Immature natural killer cell (primary cell): Measurements from ENCODE around the gene CGREF1. TPM values are rescaled to one million over a fixed set of nuclear protein-coding genes. Genes with fewer than 3 reads are reported as not detected.

Source experiments
- DNase-seq, 3 donors: peaks; one replicate each; pipeline ENCODE4 v3.0.0; 2022; ENCODE audit warnings: mixed read lengths in 1 of 3
- H3K27ac Mint-ChIP-seq, 6 donors: one replicate each; pipeline ENCODE4 v1.8.0; 2020; ENCODE audit warnings: mixed read lengths in 6 of 6, mild to moderate bottlenecking in 5 of 6, inconsistent platforms in 4 of 6, moderate library complexity in 3 of 6
- H3K27me3 Mint-ChIP-seq, 3 donors: one replicate each; pipeline ENCODE4 v1.8.0; 2020 to 2021; ENCODE audit warnings: low read depth in 3 of 3, mild to moderate bottlenecking in 3 of 3, mixed read lengths in 3 of 3, moderate library complexity in 3 of 3, inconsistent platforms in 1 of 3
- H3K36me3 Mint-ChIP-seq, 3 donors: one replicate each; pipeline ENCODE4 v1.8.0; 2020; ENCODE audit warnings: mixed read lengths in 3 of 3, inconsistent platforms in 2 of 3, mild to moderate bottlenecking in 2 of 3
- H3K4me1 Mint-ChIP-seq, 2 donors: one replicate each; pipeline ENCODE4 v1.8.0; 2020; ENCODE audit warnings: inconsistent platforms in 2 of 2, mild to moderate bottlenecking in 2 of 2, mixed read lengths in 2 of 2, moderate library complexity in 1 of 2
- H3K4me3 Mint-ChIP-seq, 5 donors: one replicate each; pipeline ENCODE4 v1.8.0; 2020; ENCODE audit warnings: mild to moderate bottlenecking in 5 of 5, mixed read lengths in 5 of 5, inconsistent platforms in 3 of 5, moderate library complexity in 3 of 5
- H3K9me3 Mint-ChIP-seq, 6 donors: one replicate each; pipeline ENCODE4 v1.8.0; 2020; ENCODE audit warnings: mild to moderate bottlenecking in 6 of 6, mixed read lengths in 6 of 6, inconsistent platforms in 4 of 6, moderate library complexity in 3 of 6
- polyA plus RNA-seq, 3 donors: library from polyadenylated mRNA; unstranded; fragments of 300-500 nt; fragmentation: Illumina TruSeq; gene quantifications; one replicate each; pipeline ENCODE4 v1.2.3, GENCODE V29; 2021

CGREF1 gene
- polyA plus RNA-seq, 3 donors from 2014 or later, result not detected

DNA sequence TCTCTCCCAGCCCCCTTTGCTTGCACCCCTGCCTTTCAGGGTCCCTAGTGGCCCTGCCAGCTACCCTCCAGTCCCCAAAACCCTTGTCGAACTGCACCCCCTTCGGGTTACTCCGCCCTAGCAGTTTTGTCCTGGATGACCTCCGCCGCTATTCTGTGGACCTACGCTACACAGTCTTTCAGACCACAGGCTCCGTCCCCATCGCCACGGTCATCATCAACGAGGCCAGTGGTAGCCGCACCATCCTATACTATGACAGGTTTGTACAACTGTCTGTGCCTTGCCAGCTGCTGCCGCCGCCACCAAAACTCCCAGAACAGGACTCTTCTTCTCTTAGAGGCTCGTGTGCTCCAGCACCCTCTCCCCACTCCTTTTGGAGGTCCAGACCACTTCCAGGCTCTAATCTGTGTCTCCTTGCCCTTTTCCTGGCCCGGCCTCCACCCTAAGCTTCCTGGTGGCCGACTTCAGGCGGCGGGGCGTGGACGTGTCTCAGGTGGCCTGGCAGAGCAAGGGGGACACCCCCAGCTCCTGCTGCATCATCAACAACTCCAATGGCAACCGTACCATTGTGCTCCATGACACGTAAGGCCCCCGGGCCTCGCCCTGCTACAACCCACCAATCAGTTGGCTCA lies 24.5 kb downstream of the CGREF1 start:
- Mint-ChIP-seq H3K36me3 (no peaks in the 10 kb centered on the region), H3K9me3 (no peaks in the 10 kb centered on the region), H3K4me3 (no peak overlapping the region), H3K4me1 (peaks cover 9 to 15% of the 10 kb centered on the region in 2 donors), H3K27ac (no peak overlapping the region), H3K27me3 (no peaks in the 10 kb centered on the region)
- DNase-seq, result no peak

DNA sequence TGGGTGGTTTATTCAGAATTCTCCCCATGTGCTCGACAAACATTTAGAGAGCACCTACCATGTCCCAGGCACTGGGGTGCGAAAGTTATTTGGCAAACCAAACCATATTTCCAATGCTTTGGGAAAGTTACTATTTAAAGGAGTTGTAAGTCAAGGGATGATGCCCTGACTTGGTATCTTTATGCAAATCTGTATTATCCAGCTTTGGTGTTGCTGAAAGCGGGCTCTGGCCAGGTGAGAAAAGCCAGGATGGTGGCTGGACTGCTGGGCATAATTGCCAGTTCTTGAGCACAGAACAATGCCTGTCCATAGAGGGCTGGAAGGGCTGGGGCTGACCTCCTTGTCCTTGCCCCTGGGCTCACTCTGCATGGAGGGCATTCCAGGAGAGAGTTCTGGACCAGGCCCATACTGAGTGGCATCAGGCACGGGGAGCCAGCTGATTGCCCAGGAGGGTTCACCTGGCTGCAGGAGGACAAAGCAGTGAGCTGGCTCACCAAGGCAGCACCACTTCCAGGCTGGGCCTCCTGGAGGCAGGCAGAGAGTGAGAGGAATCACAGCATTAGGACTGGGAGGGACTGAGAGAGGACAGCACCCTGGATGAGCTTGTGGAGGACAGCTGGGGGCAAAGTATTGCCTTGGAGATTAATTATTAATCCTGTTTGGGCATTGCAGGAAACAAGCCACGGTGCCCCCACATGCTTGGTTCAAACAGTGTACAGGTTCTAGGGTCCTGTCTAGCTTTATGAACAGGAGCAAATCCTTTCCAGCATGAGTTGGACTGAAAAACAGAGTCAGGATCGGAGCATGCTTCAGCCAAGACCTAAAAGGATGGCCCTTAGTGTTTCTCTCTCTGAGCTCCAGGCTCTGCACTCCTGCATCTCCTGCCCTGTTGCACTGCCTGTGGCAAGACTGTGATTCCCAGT lies 25.2 kb downstream of the CGREF1 start:
- no peak for DNase-seq
- no peak overlapping the region for H3K4me3 Mint-ChIP-seq
- H3K36me3 Mint-ChIP-seq, result no peaks in the 10 kb centered on the region

GRCh38 chr2:27092696-27093429 lies 26.1 kb downstream of the CGREF1 start:
- Mint-ChIP-seq H3K27me3 (peaks cover 0 to 2% (median 0%) of the 10 kb centered on the region in 3 donors), H3K4me1 (peaks cover 9 to 15% of the 10 kb centered on the region in 2 donors), H3K9me3 (no peaks in the 10 kb centered on the region), H3K27ac (no peak overlapping the region), H3K4me3 (no peak overlapping the region), H3K36me3 (no peaks in the 10 kb centered on the region)
- no peak for DNase-seq

More for the DNA sequence above, 25.2 kb downstream of the CGREF1 start:
- H3K27me3 Mint-ChIP-seq, result no peaks in the 10 kb centered on the region
- no peak overlapping the region for H3K27ac Mint-ChIP-seq
- peaks cover 9 to 15% of the 10 kb centered on the region in 2 donors for H3K4me1 Mint-ChIP-seq
- H3K9me3 Mint-ChIP-seq, result no peaks in the 10 kb centered on the region

- H3K4me3 Mint-ChIP-seq, result no peak overlapping the region
- no peak for DNase-seq
- peak overlapping the region in 1 of 6 donors; percentile 59 for H3K27ac Mint-ChIP-seq
Measured at GRCh38 chr2:27091746-27092695, 26.9 kb downstream of the CGREF1 start.

DNA sequence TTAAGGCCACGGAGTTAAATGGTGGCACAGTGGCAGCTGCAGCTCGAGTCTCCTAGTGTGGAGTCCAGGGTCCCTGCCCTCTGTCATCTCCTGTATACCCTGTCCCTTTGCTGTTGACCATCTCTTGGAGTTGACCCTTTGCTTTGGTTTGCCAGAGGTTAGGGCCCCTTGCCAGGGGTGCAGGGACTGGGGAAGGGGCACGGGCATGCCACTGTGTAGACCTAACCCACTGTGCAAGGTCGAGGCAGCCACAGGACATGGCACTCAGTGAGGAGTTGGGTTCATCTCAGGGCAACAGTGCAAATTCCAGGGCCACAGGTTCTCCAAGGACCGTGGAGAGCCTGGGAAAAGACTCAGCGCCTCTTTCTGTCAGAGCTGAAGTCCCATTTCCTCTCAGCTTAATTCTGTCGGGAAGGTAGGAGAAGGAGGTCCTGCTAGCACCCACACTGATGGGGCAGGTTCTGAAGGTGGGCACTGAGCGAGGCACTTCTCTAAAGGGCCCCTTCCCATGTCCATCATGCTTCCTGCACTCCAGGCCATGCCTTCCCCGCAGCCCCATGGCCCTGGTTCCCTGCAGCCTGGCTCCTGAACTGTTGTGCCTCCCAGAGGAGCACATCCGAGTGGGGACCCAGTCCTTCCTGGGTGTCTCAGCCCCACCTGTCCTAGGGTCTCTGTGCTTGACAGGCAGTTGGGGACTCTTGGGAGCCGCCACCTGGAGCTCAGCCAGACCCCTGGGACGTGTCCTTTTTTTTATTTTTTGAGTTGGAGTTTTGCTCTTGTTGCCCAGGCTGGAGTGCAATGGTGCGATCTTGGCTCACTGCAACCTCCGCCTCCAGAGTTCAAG lies 29.6 kb downstream of the CGREF1 start:
- Mint-ChIP-seq H3K9me3 (no peaks in the 10 kb centered on the region), H3K27ac (no peak overlapping the region), H3K4me1 (peaks cover 13 to 23% of the 10 kb centered on the region in 2 donors), H3K36me3 (no peaks in the 10 kb centered on the region), H3K27me3 (peaks cover 2 to 4% (median 3%) of the 10 kb centered on the region in 3 donors), H3K4me3 (no peak overlapping the region)
- no peak for DNase-seq

More at GRCh38 chr2:27091746-27092695, 26.9 kb downstream of the CGREF1 start:
- Mint-ChIP-seq H3K9me3 (no peaks in the 10 kb centered on the region), H3K27me3 (peaks cover 0 to 2% (median 0%) of the 10 kb centered on the region in 3 donors), H3K36me3 (no peaks in the 10 kb centered on the region), H3K4me1 (peaks cover 9 to 22% of the 10 kb centered on the region in 2 donors)

DNA sequence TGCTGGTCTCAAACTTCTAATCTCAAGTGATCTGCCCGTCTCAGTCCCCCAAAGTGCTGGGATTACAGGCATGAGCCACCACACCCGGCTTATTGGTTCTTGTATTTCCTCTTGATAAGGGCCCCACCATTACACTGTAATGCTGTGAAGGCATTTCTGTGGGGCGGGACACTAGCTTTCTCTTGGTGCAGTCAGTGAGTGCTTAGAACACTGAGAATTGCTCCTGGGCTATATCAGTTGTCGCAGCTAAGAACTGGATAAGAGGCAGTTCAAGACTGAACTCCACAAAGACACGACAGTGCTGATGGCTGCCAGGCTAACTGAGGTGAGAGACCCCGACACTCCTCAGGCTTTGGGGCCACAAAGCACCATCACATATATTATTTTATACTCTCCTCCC lies 30.3 kb downstream of the CGREF1 start:
- Mint-ChIP-seq H3K27ac (no peak overlapping the region), H3K36me3 (no peaks in the 10 kb centered on the region), H3K9me3 (no peaks in the 10 kb centered on the region), H3K4me1 (peaks cover 14 to 23% of the 10 kb centered on the region in 2 donors), H3K27me3 (peaks cover 2 to 4% (median 3%) of the 10 kb centered on the region in 3 donors), H3K4me3 (peak overlapping the region in 2 of 5 donors; percentile 35 to 38)
- no peak for DNase-seq

DNA sequence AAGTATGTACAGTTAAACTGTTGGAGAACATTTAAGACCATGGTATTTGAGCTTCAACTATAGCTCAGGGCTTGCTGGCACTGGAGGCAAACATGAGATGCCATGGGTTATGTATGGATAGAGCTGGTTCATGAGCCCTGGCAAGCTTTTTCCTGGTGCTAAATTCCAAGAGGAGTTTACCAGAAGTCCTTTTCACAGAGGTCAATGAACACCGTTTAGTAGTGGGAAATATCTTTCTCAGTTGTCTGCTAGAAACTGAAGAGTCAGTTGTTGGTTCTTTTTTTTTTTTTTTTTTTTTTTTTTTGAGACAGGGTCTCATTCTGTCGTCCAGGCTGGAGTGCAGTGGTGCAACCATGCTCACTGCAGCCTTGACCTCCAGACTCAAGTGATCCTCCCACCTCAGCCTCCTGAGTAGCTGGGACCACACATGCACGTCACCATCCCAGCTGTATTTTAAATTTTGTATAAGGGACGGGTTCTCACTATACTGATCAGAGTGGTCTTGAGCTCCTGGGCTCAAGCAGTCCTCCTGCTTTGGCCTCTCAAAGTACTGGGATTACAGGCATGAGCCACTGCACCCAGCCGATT lies 31.0 kb downstream of the CGREF1 start:
- peaks cover 14 to 23% of the 10 kb centered on the region in 2 donors for H3K4me1 Mint-ChIP-seq

GRCh38 chr2:27086724-27087593 lies 32.0 kb downstream of the CGREF1 start, which contains the start of gene KHK:
TSS of gene KHK (plus strand) at chr2:27086772. CDS start at chr2:27087260, 488 bp downstream.
- Mint-ChIP-seq H3K4me3 (peak within 1 kb of the TSS; percentile 82 to 88 (median 86)), H3K4me1 (peaks cover 14 to 23% of the 10 kb centered on the region in 2 donors), H3K27ac (peak within 1 kb of the TSS; percentile 31 to 85 (median 75)), H3K36me3 (no peaks in the 10 kb centered on the region), H3K27me3 (peaks cover 2 to 4% (median 3%) of the 10 kb centered on the region in 3 donors), H3K9me3 (no peaks in the 10 kb centered on the region)
- no peak for DNase-seq

More for the DNA sequence above, 31.0 kb downstream of the CGREF1 start:
- Mint-ChIP-seq H3K9me3 (no peaks in the 10 kb centered on the region), H3K27ac (no peak overlapping the region), H3K36me3 (no peaks in the 10 kb centered on the region), H3K4me3 (peak overlapping the region; percentile 19 to 86 (median 82)), H3K27me3 (peaks cover 2 to 4% (median 3%) of the 10 kb centered on the region in 3 donors)
- no peak for DNase-seq

GRCh38 chr2:27086090-27086723 lies 32.7 kb downstream of the CGREF1 start:
- H3K27me3 Mint-ChIP-seq, result peaks cover 4 to 5% (median 4%) of the 10 kb centered on the region in 3 donors
- no peaks in the 10 kb centered on the region for H3K9me3 Mint-ChIP-seq
- H3K36me3 Mint-ChIP-seq, result no peaks in the 10 kb centered on the region
- peak overlapping the region; percentile 82 to 88 (median 84) for H3K4me3 Mint-ChIP-seq
- H3K27ac Mint-ChIP-seq, result peak overlapping the region in 4 of 6 donors; percentile 73 to 85 (median 78)
- DNase-seq, result peak; percentile 98 to 99 (median 98)
- peaks cover 21 to 30% of the 10 kb centered on the region in 2 donors for H3K4me1 Mint-ChIP-seq

DNA sequence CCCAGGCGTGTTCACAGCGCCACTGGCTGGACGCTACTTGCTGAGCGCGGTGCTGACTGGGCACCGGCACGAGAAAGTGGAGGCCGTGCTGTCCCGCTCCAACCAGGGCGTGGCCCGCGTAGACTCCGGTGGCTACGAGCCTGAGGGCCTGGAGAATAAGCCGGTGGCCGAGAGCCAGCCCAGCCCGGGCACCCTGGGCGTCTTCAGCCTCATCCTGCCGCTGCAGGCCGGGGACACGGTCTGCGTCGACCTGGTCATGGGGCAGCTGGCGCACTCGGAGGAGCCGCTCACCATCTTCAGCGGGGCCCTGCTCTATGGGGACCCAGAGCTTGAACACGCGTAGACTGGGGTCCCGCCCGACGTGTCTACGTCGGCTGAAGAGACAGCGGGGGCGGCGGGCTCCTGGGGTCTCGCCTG lies 33.2 kb downstream of the CGREF1 start:
- Mint-ChIP-seq H3K4me1 (peaks cover 26 to 35% of the 10 kb centered on the region in 2 donors), H3K27me3 (peaks cover 4 to 8% (median 5%) of the 10 kb centered on the region in 3 donors), H3K27ac (peak overlapping the region; percentile 38 to 76 (median 56)), H3K36me3 (no peaks in the 10 kb centered on the region), H3K9me3 (no peaks in the 10 kb centered on the region), H3K4me3 (peak overlapping the region; percentile 72 to 82 (median 76))
- DNase-seq, result no peak
